Measurements from ENCODE around the gene GPRC5D.

The GPRC5D gene

DNA sequence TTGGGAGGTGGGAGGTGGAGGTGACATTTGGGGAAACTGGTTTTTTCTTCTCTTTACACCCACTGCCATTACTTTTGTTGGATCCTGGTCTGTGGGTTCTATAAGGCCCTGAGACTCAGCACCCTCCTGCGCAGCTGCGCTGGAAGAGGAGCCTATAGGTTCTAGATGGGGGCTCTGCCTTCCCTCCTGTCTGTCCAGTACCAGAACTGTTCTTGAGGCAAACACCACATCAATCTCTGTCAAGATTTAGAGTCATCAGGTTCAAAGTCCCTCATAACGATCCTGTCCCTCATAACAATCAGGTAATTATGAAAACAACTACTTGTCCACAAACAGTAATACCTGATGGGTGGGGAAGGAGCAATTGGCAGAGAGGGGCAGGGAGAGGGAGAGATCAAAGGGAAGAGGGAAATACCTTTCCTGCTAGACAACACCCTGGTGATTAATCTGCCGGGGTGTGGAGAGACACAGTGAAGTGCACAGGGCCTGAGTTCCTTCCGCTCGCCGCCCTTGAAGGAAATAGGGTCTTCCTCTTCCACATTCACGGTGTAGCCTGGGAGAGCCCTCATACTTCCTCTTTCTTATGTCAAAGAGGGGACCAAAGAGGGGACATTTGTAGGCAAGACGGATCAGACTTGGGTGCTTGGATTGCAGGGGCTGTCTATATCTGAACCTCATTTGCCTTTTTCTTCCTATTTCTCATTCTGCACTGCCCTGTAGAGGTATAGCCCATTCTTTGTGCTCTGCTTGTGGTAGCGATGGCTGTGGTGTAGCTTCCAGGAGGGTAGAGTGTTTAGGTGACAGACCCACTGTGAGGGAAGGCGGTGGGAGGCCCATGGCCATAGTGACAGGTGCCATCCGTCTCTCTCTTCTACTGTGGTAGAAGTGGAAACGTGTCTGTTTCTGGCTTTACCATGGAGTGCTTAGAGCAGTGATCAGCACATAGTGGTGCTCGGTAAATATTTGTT, 48.0 kb downstream of the GPRC5D start:
- peak; percentile 27 to 29 for DNase-seq

DNA sequence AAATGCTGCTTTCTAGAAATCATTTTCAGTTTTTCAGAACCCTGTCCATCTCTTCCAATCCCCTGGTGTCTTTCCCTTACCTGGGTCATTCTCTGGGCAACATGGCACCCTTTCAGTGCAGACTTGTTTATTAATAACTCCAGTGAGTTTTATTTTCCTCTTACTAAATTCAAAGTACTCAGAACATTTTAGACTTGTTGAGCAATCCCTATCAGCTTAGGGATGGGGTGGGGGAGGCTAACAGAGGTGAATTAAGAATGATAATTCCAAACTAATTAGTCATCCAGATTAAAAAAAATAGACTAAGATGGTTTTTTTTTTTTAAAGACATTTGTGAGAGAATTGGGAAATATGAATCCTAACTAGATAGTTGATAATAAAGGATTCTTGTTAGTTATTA, 49.9 kb downstream of the GPRC5D start:
- DNase-seq: no peak

DNA sequence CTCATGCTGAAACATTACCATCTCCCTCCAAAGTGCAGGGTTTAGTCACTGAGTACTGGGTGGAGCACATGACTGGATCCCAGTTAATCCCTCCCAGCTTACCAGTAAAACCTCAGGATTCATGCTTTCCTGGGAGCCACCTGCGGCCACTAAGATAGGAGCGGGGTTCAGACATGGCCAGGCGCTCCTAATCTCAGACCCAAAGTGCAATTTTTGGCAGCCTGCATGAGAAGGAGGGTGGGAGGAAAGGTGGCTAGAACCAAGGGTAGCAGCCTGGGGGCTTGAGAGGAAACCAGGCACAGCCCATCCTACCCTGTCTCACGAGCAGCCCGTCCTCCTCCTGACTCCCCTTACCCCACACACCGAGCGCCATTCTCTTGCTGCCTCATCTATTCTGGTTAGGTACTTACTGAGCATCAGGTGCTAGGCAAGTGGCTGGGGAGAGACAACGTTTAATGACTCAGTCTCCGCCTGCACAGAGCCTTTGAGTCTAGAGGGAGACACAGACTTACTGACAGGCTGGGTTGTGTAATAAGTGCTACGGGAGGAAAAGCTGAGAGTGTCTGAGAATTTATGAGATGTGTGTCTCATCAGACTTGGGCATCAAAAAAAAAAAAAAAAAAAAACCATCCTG, 50.7 kb downstream of the GPRC5D start:
- DNase-seq: peak in 1 of 2 experiments; percentile 20

DNA sequence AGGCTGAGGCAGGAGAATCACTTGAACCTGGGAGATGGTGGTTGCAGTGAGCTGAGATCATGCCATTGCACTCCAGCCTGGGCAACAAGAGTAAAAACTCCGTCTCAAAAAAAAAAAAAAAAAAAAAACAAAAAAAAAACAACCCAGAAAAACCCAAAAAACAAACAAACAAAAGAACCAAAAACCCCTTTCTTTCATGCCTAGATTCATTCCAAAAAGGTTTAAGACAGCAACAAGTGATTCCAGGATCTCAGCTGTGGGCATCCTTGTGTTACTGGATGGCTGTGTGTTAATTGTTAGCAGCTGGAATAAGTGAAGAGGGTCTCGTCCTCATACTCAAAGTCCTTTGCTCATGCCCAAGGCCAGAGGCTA, 51.2 kb downstream of the GPRC5D start:
- DNase-seq: no peak

GRCh38 chr12:12899530-12900380, 52.2 kb downstream of the GPRC5D start:
- peak; percentile 2 to 8 for DNase-seq

- no peak for DNase-seq
These were observed 53.0 kb downstream of the GPRC5D start for GRCh38 chr12:12898911-12899511.

DNA sequence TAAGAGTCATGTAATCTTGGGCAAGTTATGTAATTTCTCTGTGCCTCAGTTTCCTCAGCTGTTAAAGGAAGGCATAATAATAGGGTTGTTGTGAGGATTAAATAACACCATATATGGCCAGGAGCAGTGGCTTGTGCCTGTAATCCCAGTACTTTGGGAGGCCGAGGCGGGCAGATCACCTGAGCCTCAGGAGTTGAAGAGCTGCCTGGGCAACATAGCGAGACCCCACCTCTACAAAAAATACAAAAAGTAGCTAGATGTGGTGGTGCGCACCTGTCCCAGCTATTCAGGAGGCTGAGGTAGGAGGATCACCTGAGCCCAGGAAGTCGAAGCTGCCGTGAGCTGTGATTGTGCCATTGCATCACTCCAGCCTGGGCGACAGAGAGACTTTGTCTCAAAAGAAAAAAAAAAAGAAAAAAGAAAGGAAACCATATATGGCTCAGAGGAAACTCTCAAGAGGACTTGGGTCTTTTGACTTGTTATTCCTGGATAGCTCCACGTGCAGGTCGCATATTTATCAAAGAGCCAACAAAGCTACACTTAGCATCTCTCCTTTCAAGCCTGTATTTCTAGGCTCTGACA, 53.7 kb downstream of the GPRC5D start:
- DNase-seq: no peak

DNA sequence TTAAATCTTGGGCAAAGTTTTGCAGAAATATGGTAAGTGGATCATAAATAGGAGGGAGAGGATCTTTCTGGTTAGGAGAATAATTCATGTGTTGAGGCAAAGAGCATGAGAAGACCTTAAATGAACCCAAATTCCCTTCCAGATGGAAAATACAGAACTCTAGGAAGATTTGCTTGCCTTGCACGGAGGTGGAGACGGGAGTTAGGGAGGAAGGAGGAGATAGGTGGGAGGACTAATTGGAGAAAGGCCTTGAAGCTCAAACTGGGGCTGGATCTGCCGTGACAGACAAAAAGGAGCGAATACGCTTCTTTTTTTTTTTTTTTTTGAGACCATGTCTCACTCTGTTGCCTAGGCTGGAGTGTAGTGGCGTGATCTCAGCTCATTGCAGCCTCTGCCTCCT, 54.7 kb downstream of the GPRC5D start:
- no peak for DNase-seq

- no peak for DNase-seq
These were observed 55.7 kb downstream of the GPRC5D start for GRCh38 chr12:12896260-12896659.

GRCh38 chr12:12893438-12893837, 58.5 kb downstream of the GPRC5D start:
- DNase-seq: no peak

GRCh38 chr12:12892681-12893141, 59.3 kb downstream of the GPRC5D start:
- no peak for DNase-seq

- DNase-seq: no peak
These were observed 60.1 kb downstream of the GPRC5D start for GRCh38 chr12:12891881-12892355.

- DNase-seq: peak; percentile 4 to 18
These were observed 60.7 kb downstream of the GPRC5D start, which contains the start of gene GPRC5A for GRCh38 chr12:12891080-12891880. TSS of gene GPRC5A (plus strand) at chr12:12891562. CDS start at chr12:12908250, 16,688 bp downstream.
